ENCODE data around the gene SMCO4.

- no peak for TF ChIP-seq CTCF (conservative IDR thresholded peaks at IDR 0.05)
- no peak for TF ChIP-seq EZH2 (IDR thresholded peaks at IDR 0.05; ENCODE audit: low read depth)
Measured at GRCh38 chr11:93498641-93499040, 44.5 kb downstream of the SMCO4 start.
